Stimulated activated CD4-positive, alpha-beta T cell treated with anti-CD3 and anti-CD28 coated beads, Interleukin-4, amount 100 ng/mL, for 4 hours (primary cell): ENCODE data around the gene PDE8A.
"Not testable (repeated sequence)": the region's sequence is repeated elsewhere in the genome, so short reads cannot be mapped to it uniquely, and the experiment has no call there.

ENCODE experiments used
- DNase-seq, 2 experiments: peaks; one replicate each; pipeline ENCODE4 v3.0.0-alpha.2; 2020

The PDE8A gene

DNA sequence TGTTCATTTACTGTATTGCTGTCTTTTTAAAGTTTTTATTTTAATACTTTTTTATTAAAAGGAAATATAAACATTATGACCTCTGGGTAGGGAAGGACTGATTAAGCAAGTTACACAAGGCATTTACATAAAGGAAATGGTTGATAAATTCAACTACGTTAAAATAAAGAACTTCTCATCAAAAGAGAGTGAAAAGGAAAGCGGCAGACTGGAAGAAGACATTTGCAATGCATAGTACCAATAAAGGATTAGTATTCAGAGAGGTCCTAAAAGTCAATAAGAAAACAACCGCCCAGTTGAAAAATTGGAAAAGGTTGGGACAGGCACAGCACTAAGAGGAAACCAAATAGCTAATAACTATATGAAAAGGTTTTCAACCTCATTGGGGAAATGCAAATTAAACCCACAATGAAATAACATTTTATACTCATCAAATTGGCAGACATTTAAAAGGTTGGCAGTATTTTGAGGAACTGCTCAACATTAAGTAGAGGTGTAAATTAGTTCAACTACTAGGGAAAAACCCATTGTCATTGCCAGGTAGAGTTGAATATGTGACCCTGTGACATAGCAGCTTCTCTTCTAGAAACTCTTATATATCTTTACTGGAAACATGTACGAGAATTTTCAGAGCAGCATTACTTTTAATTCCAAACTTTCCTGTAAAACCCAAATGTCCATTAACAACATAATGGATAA, 9.5 kb downstream of the PDE8A start:
- no peak for DNase-seq

DNA sequence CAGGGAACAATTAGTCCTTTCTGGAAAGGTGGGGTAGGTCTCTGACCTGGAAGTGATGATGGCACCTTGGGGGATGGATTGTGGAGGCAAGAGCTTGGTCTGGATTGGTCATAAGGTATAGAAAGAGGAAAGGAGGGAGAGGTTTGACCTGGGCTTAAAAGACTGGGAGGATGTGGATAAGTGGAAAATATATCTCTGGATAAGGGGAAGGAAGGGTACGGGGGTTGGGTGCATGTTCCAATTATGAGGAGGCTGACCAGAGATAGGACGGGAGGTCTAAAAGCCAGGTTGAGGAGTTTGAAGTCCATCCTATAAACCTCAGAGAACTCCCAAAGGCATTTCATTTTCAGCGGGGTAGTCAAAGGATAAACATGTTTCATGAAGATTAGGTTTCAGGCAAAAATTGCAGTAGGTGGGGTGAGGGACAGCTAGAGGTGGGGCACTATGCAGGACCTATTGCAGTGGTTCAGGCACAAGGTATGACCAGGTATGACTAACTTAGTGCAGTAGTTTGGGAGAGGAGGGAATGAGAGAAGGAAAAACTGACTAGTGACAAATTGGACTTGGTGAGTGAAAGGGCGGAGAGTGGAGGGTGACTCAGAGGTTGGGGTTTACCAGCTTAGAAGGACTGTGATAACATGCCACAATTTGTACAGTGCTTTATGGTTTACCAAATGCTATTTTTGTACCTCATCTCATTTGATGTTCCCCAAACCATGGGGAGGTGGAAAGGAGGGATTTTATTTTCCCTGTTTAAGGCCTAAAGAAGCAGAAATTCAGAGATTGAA, 10.7 kb downstream of the PDE8A start:
- peak; percentile 17 to 68 for DNase-seq

DNA sequence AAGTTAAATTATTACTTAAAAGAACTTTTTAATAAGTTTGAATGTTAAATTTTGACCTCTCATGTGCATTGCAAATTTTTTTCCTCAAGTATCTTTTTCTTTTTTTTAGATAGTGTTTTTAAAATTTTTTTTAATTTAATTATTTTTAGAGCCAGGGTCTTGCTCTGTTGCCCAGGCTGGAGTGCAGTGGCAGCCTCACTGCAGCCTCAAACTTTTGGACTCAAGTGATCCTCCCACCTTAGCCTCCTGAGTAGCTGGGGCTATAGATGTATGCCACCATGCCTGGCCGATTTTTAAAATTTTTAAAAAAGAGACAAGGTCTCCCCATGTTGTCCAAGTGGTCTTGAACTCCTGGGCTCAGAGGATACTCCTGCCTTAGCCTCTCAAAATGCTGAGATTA, 14.4 kb downstream of the PDE8A start:
- DNase-seq = no peak

- not testable (repeated sequence) for DNase-seq
Observed at GRCh38 chr15:84996714-84997113, 15.1 kb downstream of the PDE8A start.

DNA sequence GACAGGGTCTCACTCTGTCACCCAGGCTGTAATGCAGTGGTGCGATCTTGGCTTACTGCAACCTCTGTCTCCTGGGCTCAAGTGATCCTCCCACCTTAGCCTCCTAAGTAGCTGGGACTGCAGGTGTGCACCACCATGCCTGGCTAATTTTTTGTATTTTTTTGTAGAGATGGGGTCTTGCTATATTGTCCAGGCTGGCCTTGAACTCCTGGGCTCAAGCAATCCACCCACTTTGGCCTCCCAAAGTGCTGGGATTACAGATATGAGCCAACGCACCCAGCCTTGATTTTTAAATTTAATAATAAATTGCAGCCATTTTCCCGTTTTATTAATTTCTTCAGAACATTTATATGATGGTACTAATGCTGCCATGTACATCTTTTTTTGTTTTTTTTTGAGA, 15.6 kb downstream of the PDE8A start:
- not testable (repeated sequence) for DNase-seq

DNA sequence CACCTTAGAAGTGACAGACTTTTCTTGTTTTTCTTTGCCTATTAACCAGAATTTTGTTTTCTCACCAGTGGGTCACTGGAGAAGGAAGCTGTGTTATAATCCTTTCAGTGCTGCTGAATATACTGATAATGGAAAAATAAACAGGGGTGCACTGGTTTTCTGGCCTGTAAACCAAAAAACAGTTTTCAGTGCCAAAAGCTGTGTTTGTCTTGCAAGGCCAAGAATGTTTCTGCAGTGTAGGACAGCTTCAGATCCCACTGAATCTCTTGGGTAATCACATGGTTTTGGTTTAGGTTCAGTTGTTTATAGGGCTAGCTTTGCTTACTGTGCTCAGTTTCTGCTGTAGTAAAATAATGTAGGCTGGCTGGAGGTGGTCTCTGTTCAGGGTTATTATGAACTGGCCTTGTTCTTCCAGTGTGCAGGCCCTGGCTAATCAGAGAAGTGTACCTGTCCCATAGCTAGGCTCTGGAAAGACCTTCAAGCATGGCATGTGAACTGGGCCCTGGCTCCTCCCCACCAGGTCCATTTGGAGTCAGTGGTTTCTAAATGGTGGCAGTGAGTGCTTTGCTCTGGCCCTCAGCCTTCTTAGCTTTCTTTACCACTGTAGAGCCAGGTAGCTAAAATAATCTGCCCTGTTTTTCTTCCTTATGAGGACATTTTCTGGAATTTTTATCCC, 18.7 kb downstream of the PDE8A start:
- DNase-seq = no peak

DNA sequence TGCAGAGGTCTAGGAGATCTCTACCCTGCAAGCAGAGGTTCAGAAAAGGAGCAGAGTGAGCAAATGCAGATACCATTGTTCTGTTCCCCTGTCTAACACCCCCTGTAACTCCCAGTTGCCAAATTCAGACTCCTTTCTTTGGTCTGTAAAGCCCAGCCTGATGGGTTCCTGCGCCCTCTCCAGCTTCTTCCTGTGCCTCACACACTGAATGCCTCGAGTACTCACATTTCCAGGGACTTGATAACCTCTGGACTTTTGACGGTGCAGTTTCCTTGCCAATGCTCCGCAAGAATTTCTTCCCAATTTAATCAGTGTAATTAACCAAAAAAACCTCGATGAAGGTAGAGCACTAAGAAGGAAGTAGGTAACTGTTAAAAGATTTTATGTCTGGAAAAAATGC, 19.3 kb downstream of the PDE8A start:
- DNase-seq = no peak

DNA sequence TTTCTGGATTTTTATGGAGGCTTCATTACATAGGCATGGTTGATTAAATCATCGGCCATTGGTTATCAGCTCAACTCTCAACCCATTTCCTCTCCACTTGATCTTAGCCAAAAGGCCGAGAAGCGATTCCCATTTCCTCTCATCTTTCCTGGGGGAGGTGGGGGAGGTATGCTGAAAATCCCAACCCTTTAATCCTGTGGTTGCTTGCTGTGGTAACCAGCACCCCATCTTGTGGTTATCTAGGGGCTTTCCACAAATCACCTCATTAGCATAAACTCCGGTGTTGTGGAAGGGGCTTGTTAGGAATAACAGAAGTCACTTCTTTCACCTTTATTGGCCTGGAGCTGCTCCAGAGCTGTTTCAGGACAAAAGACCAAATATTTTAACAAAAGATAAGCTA, 20.9 kb downstream of the PDE8A start:
- DNase-seq = no peak

DNA sequence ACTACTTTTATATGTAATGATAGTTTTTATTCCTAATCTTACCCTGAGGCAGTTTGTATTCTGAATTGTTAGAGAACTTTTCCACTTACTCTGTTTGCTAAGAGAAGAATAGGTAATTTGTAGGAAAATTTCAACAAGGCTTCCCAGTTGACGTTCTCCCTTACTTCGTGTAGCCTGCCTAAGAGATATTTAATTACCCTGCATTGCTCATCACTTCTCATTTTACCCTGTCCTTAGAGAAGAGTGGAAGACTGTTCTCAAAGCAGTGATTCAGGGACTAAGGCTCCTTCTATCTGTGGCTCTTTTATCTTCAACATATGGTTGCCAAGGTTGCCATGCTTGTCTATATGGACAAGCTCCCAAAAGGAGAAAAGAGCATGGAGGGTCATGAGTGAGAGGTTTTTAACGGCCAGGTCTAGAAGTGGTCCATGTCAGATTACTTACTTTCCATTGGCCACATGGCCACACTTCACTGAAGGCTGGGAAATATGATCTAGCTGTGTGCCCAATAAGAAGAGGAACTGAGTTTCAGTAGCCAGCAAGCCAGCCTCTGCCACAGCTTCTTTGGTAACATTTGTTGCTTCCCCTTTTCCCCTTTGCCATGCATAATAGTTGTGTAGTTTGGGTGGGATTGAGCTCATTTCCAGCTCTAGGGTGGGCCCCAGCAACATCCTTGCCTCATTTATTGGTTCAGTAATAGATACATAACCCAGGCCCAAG, 22.1 kb downstream of the PDE8A start:
- DNase-seq = no peak

DNA sequence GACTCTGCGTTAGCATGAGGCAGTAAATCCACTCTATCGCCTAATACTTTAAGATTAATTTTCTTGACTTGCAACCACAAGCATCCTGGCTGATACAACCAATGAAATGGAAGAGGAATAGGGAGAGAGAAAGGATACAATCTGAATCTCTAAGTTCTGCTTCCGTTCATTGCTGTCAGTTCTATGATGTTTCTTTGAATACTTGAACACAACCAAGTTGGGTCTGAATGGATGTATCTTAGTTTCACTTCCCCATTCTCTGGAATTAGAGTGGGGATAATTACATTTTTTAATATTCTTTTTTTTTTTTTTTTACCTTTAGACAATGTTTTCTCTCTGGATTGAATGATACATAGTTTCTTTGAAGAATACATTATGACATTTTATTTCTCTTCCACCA, 22.9 kb downstream of the PDE8A start:
- no peak for DNase-seq

GRCh38 chr15:85005319-85005718, 23.7 kb downstream of the PDE8A start:
- no peak for DNase-seq

GRCh38 chr15:85005746-85006145, 24.1 kb downstream of the PDE8A start:
- no peak for DNase-seq

DNA sequence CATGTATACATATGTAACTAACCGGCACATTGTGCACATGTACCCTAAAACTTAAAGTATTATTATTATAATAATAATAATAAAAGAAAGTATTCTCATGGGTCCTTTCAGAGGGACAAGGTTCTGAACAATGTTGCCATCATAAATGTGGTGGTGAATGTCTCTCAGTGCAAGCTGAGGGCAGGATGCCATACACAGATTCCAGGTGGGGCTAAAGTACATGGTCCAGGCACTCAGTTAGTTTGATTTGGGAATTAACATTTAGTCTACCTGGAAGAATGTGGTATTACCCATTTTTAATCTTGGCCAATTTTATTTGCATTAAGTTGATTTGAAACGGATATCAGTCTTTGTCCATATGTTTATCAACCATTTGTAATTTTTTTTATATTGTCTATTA, 24.5 kb downstream of the PDE8A start:
- no peak for DNase-seq

DNA sequence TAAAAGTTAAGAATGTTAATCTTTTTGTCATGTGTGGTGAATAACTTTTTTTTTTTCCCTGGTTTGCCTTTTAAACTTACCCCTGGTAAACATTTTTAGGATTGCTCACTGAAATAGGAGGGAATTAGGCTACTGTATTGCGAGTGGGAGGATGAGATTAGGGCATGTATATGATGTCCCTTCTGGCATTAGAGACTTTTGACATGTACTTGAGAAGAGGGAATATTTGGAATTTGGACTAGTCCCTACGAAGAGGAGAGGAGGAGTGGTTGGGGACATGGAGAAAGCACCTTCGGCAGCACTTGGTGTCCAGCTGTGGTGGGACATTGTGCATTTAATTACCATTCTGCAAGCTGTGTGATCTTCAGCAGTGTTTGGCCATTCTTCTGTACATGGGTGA, 25.0 kb downstream of the PDE8A start:
- no peak for DNase-seq

DNA sequence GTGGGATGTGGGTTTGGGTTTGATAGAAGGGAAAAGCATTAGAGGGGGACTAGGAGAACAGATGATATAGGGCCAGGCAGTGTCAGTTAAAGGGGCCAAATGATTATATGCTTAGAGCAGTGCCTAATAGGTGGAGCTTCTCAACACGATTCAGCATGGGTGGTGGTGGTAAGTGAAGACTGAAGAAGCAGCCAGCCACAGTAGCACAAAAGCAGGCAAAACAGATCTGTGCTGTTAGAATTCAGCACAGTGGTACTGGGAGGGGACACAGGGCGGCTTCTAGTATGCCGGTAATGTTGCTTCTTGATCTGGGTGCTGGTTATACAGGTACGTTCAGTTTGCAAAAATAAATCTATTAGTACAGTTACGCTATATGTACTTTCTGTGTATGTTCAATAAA, 25.5 kb downstream of the PDE8A start:
- DNase-seq = no peak

- DNase-seq = no peak
Observed at GRCh38 chr15:85007741-85008397, 26.2 kb downstream of the PDE8A start.

- no peak for DNase-seq
Observed at GRCh38 chr15:85008474-85009260, 27.0 kb downstream of the PDE8A start.

- no peak for DNase-seq
Observed at GRCh38 chr15:85009435-85009834, 27.8 kb downstream of the PDE8A start.

GRCh38 chr15:85010071-85010385, 28.4 kb downstream of the PDE8A start:
- DNase-seq = no peak

DNA sequence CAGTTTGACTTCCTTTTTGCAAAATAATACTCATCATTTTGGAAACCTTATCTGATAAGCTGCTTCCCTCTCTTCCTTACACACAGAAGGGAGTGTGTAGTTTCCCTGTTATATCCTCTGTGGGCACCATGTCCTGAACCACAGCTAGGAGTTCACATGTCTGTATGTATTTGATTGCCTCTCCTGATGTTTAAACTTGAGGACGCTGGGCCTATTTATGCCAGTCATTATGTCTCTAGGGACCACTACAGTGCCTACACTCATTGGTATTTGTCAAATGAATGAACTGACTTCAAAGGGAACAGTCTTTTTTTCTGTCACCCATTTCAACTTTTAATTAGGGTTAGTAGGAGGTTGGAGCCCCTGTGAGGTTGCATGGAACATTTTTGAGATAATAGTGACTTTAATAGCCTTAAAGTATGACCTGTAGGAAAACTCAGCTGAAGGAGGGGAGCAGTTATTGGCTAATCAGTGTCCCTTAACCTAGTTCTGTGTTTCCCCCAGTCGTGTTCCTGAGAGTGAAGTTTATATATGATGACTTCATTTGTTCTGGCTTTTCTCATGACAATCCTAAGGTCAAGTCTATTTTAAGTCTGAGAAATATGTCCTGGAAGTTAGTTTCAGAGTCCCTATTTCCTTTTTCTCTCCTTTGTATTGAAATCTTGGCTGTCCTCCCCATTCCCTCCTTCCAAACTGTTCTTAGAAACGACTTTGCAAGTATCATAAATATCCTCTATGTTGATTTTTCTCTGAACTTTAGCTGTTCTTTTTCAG, 28.9 kb downstream of the PDE8A start:
- DNase-seq = no peak

DNA sequence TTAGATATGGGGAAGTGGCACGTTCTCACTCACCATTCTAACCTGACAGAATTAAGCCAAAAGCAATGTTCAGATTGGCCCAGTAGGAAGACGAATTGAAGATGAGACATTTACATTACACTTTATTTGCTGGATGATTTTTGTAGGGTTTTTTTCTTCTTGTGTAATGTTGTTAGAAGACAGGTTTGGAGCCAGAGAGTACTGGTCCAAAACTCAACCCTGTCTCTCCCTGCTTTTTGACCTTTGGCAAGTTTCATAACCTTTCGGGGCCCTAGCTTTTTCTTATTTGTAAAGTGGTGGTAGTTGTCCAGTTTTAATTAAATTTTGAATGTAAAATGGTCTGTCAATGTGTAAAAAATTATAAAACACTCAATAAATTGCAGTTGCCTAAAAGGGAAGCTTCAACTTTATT, 29.5 kb downstream of the PDE8A start:
- no peak for DNase-seq
